Activated naive CD4-positive, alpha-beta T cell treated with anti-CD3 and anti-CD28 coated beads, Interleukin-2, amount 50 U/mL, for 24 hours (primary cell): ENCODE measurements around the gene AP3S2.
"Not testable (repeated sequence)": the region's sequence is repeated elsewhere in the genome, so short reads cannot be mapped to it uniquely, and the experiment has no call there.

Source experiments
- H3K27ac Mint-ChIP-seq: one replicate; pipeline ENCODE4 v1.8.0; 2021; ENCODE audit warnings: mild to moderate bottlenecking, mixed read lengths
- H3K27me3 Mint-ChIP-seq: one replicate; pipeline ENCODE4 v1.8.0; 2021; ENCODE audit warnings: mixed read lengths
- H3K36me3 Mint-ChIP-seq: one replicate; pipeline ENCODE4 v1.8.0; 2021; ENCODE audit warnings: mixed read lengths
- H3K4me1 Mint-ChIP-seq: one replicate; pipeline ENCODE4 v1.8.0; 2021; ENCODE audit warnings: mixed read lengths
- H3K4me3 Mint-ChIP-seq: one replicate; pipeline ENCODE4 v1.8.0; 2021; ENCODE audit warnings: mild to moderate bottlenecking, mixed read lengths
- H3K9me3 Mint-ChIP-seq: one replicate; pipeline ENCODE4 v1.8.0; 2021; ENCODE audit warnings: mixed read lengths

Gene AP3S2

GRCh38 chr15:89885611-89886010, 8.2 kb downstream of the AP3S2 start:
- Mint-ChIP-seq H3K27me3 (no peaks in the 10 kb centered on the region), H3K4me1 (peaks cover 11% of the 10 kb centered on the region), H3K9me3 (no peaks in the 10 kb centered on the region), H3K4me3 (no peak overlapping the region), H3K27ac (no peak overlapping the region), H3K36me3 (peaks cover 11% of the 10 kb centered on the region)

GRCh38 chr15:89885179-89885578, 8.6 kb downstream of the AP3S2 start:
- not testable (repeated sequence) for H3K4me1 Mint-ChIP-seq, H3K9me3 Mint-ChIP-seq, H3K27ac Mint-ChIP-seq, H3K27me3 Mint-ChIP-seq, H3K4me3 Mint-ChIP-seq
- peaks cover 11% of the 10 kb centered on the region for H3K36me3 Mint-ChIP-seq

- no peaks in the 10 kb centered on the region for H3K4me1 Mint-ChIP-seq
- no peaks in the 10 kb centered on the region for H3K9me3 Mint-ChIP-seq
- H3K27ac Mint-ChIP-seq, result no peak overlapping the region
- H3K4me3 Mint-ChIP-seq, result no peak overlapping the region
- H3K27me3 Mint-ChIP-seq, result no peaks in the 10 kb centered on the region
- H3K36me3 Mint-ChIP-seq, result peaks cover 6% of the 10 kb centered on the region
Measured at GRCh38 chr15:89883518-89883917, 10.3 kb downstream of the AP3S2 start.

- H3K4me1 Mint-ChIP-seq, result no peaks in the 10 kb centered on the region
- H3K4me3 Mint-ChIP-seq, result no peak overlapping the region
- peaks cover 9% of the 10 kb centered on the region for H3K36me3 Mint-ChIP-seq
- H3K27ac Mint-ChIP-seq, result peak overlapping the region; percentile 36
- H3K27me3 Mint-ChIP-seq, result no peaks in the 10 kb centered on the region
- no peaks in the 10 kb centered on the region for H3K9me3 Mint-ChIP-seq
Measured at GRCh38 chr15:89880727-89881126, 13.1 kb downstream of the AP3S2 start.

GRCh38 chr15:89878323-89878722, 15.5 kb downstream of the AP3S2 start:
- H3K27me3 Mint-ChIP-seq, result no peaks in the 10 kb centered on the region
- H3K9me3 Mint-ChIP-seq, result no peaks in the 10 kb centered on the region

GRCh38 chr15:89877083-89877425, 16.7 kb downstream of the AP3S2 start:
- H3K9me3 Mint-ChIP-seq, result no peaks in the 10 kb centered on the region
- no peak overlapping the region for H3K27ac Mint-ChIP-seq
- no peaks in the 10 kb centered on the region for H3K27me3 Mint-ChIP-seq
- no peak overlapping the region for H3K4me3 Mint-ChIP-seq
- H3K4me1 Mint-ChIP-seq, result no peaks in the 10 kb centered on the region
- peaks cover 8% of the 10 kb centered on the region for H3K36me3 Mint-ChIP-seq

More at GRCh38 chr15:89878323-89878722, 15.5 kb downstream of the AP3S2 start:
- no peak overlapping the region for H3K4me3 Mint-ChIP-seq
- H3K36me3 Mint-ChIP-seq, result peaks cover 8% of the 10 kb centered on the region
- H3K4me1 Mint-ChIP-seq, result no peaks in the 10 kb centered on the region
- H3K27ac Mint-ChIP-seq, result no peak overlapping the region

- Mint-ChIP-seq H3K36me3 (peaks cover 8% of the 10 kb centered on the region), H3K9me3 (no peaks in the 10 kb centered on the region), H3K27ac (no peak overlapping the region), H3K27me3 (no peaks in the 10 kb centered on the region), H3K4me1 (no peaks in the 10 kb centered on the region), H3K4me3 (no peak overlapping the region)
Measured at GRCh38 chr15:89876396-89877082, 17.3 kb downstream of the AP3S2 start.

- peaks cover 8% of the 10 kb centered on the region for H3K36me3 Mint-ChIP-seq
- no peak overlapping the region for H3K27ac Mint-ChIP-seq
- no peak overlapping the region for H3K4me3 Mint-ChIP-seq
- H3K27me3 Mint-ChIP-seq, result no peaks in the 10 kb centered on the region
- H3K4me1 Mint-ChIP-seq, result no peaks in the 10 kb centered on the region
- no peaks in the 10 kb centered on the region for H3K9me3 Mint-ChIP-seq
Measured at GRCh38 chr15:89875741-89876140, 18.1 kb downstream of the AP3S2 start.

- Mint-ChIP-seq H3K27me3 (no peaks in the 10 kb centered on the region), H3K4me3 (no peak overlapping the region), H3K9me3 (no peaks in the 10 kb centered on the region), H3K4me1 (no peaks in the 10 kb centered on the region), H3K27ac (no peak overlapping the region), H3K36me3 (peaks cover 11% of the 10 kb centered on the region)
Measured at GRCh38 chr15:89874926-89875564, 18.7 kb downstream of the AP3S2 start.

GRCh38 chr15:89870688-89871288, 23.0 kb downstream of the AP3S2 start:
- Mint-ChIP-seq H3K9me3 (no peaks in the 10 kb centered on the region), H3K4me1 (no peaks in the 10 kb centered on the region), H3K36me3 (peaks cover 12% of the 10 kb centered on the region), H3K27ac (no peak overlapping the region), H3K4me3 (no peak overlapping the region), H3K27me3 (no peaks in the 10 kb centered on the region)

GRCh38 chr15:89870006-89870405, 23.8 kb downstream of the AP3S2 start:
- Mint-ChIP-seq H3K9me3 (no peaks in the 10 kb centered on the region), H3K27ac (no peak overlapping the region), H3K4me1 (no peaks in the 10 kb centered on the region)

GRCh38 chr15:89869490-89869889, 24.3 kb downstream of the AP3S2 start:
- not testable (repeated sequence) for H3K27ac Mint-ChIP-seq, H3K4me1 Mint-ChIP-seq, H3K27me3 Mint-ChIP-seq, H3K9me3 Mint-ChIP-seq, H3K4me3 Mint-ChIP-seq
- H3K36me3 Mint-ChIP-seq, result peaks cover 14% of the 10 kb centered on the region

More at GRCh38 chr15:89870006-89870405, 23.8 kb downstream of the AP3S2 start:
- Mint-ChIP-seq H3K27me3 (no peaks in the 10 kb centered on the region), H3K4me3 (no peak overlapping the region), H3K36me3 (peaks cover 14% of the 10 kb centered on the region)

GRCh38 chr15:89864958-89865739, 28.6 kb downstream of the AP3S2 start:
- H3K27ac Mint-ChIP-seq, result no peak overlapping the region
- no peaks in the 10 kb centered on the region for H3K4me1 Mint-ChIP-seq
- H3K36me3 Mint-ChIP-seq, result peaks cover 7% of the 10 kb centered on the region
- H3K9me3 Mint-ChIP-seq, result no peaks in the 10 kb centered on the region
- no peak overlapping the region for H3K4me3 Mint-ChIP-seq
- H3K27me3 Mint-ChIP-seq, result no peaks in the 10 kb centered on the region

- H3K4me1 Mint-ChIP-seq, result no peaks in the 10 kb centered on the region
- no peak overlapping the region for H3K27ac Mint-ChIP-seq
- no peaks in the 10 kb centered on the region for H3K9me3 Mint-ChIP-seq
Measured at GRCh38 chr15:89863918-89864317, 29.9 kb downstream of the AP3S2 start.

GRCh38 chr15:89860891-89861290, 32.9 kb downstream of the AP3S2 start:
- H3K9me3 Mint-ChIP-seq, result no peaks in the 10 kb centered on the region
- peaks cover 8% of the 10 kb centered on the region for H3K36me3 Mint-ChIP-seq

More at GRCh38 chr15:89863918-89864317, 29.9 kb downstream of the AP3S2 start:
- H3K4me3 Mint-ChIP-seq, result no peak overlapping the region
- H3K36me3 Mint-ChIP-seq, result peaks cover 2% of the 10 kb centered on the region
- no peaks in the 10 kb centered on the region for H3K27me3 Mint-ChIP-seq

GRCh38 chr15:89860431-89860830, 33.4 kb downstream of the AP3S2 start:
- Mint-ChIP-seq H3K27me3 (no peaks in the 10 kb centered on the region), H3K9me3 (no peaks in the 10 kb centered on the region), H3K27ac (no peak overlapping the region), H3K4me3 (no peak overlapping the region), H3K4me1 (no peaks in the 10 kb centered on the region), H3K36me3 (peaks cover 6% of the 10 kb centered on the region)

More at GRCh38 chr15:89860891-89861290, 32.9 kb downstream of the AP3S2 start:
- no peak overlapping the region for H3K4me3 Mint-ChIP-seq
- H3K27ac Mint-ChIP-seq, result no peak overlapping the region
- H3K27me3 Mint-ChIP-seq, result no peaks in the 10 kb centered on the region
- H3K4me1 Mint-ChIP-seq, result no peaks in the 10 kb centered on the region
